PFSK-1 (cell line): ENCODE results near the gene ASIC4.

Experiments used
- FOXP2 ChIP-seq: optimal IDR thresholded peaks from 2 replicates; pipeline ENCODE3; 2011; ENCODE audit warnings: borderline replicate concordance, control low read depth, inconsistent platforms; ENCODE audit not compliant: insufficient read depth; ENCODE audit errors: extremely low read length, extremely low read depth
- POLR2AphosphoS5 ChIP-seq: IDR thresholded peaks from 2 replicates; pipeline ENCODE4 v1.6.1; 2012; ENCODE audit warnings: low read depth, mild to moderate bottlenecking, control low read depth, low read length, moderate library complexity
- REST ChIP-seq, 2 experiments: IDR thresholded peaks; 2 replicates each; pipeline versions ENCODE4 v1.6.1 to v1.8.0; 2011 to 2012; ENCODE audit warnings: low read depth in 2 of 2, low read length in 2 of 2, control low read depth in 1 of 2, inconsistent platforms in 1 of 2, mild to moderate bottlenecking in 1 of 2, moderate library complexity in 1 of 2; ENCODE audit not compliant: insufficient read depth in 1 of 2
- SIN3A ChIP-seq: IDR thresholded peaks from 2 replicates; pipeline ENCODE4 v1.6.1; 2012; ENCODE audit warnings: mild to moderate bottlenecking, low read length, moderate library complexity, borderline replicate concordance; ENCODE audit not compliant: insufficient read depth
- TAF1 ChIP-seq: IDR thresholded peaks from 2 replicates; pipeline ENCODE4 v1.6.1; 2012; ENCODE audit warnings: low read length, control low read depth, borderline replicate concordance; ENCODE audit not compliant: insufficient read depth

The ASIC4 gene

GRCh38 chr2:219488149-219488843, 26.0 kb upstream of the ASIC4 start:
- no peak for TF ChIP-seq SIN3A
- no peak for TF ChIP-seq FOXP2
- TF ChIP-seq TAF1: no peak
- TF ChIP-seq POLR2AphosphoS5: no peak
- TF ChIP-seq REST (IDR thresholded peaks at IDR 0.05; ENCODE audit: insufficient read depth in 1 of 2, low read depth in 2 of 2, low read length in 2 of 2): no peak

- TF ChIP-seq FOXP2 (no peak), TAF1 (no peak), SIN3A (no peak), REST (IDR thresholded peaks at IDR 0.05; ENCODE audit: insufficient read depth in 1 of 2, low read depth in 2 of 2, low read length in 2 of 2) (no peak), POLR2AphosphoS5 (no peak)
These were observed 25.5 kb upstream of the ASIC4 start for GRCh38 chr2:219488844-219489194.

GRCh38 chr2:219489315-219489714, 25.0 kb upstream of the ASIC4 start:
- no peak for TF ChIP-seq POLR2AphosphoS5
- TF ChIP-seq REST (IDR thresholded peaks at IDR 0.05; ENCODE audit: insufficient read depth in 1 of 2, low read depth in 2 of 2, low read length in 2 of 2): no peak
- TF ChIP-seq TAF1: no peak
- no peak for TF ChIP-seq FOXP2
- no peak for TF ChIP-seq SIN3A

GRCh38 chr2:219490186-219490585, 24.1 kb upstream of the ASIC4 start:
- TF ChIP-seq POLR2AphosphoS5: no peak
- no peak for TF ChIP-seq REST (IDR thresholded peaks at IDR 0.05; ENCODE audit: insufficient read depth in 1 of 2, low read depth in 2 of 2, low read length in 2 of 2)
- no peak for TF ChIP-seq FOXP2
- TF ChIP-seq SIN3A: no peak
- TF ChIP-seq TAF1: no peak

GRCh38 chr2:219490600-219491130, 23.6 kb upstream of the ASIC4 start:
- TF ChIP-seq POLR2AphosphoS5 (no peak), SIN3A (no peak), TAF1 (no peak), FOXP2 (no peak), REST (IDR thresholded peaks at IDR 0.05; ENCODE audit: insufficient read depth in 1 of 2, low read depth in 2 of 2, low read length in 2 of 2) (no peak)
